Embryonic facial prominence (tissue), 1 donor: ENCODE data around the gene MYO1E.
A peak's percentile ranks its signal among the peaks of the same experiment; 100 is the strongest.
"Not testable (repeated sequence)": the region's sequence is repeated elsewhere in the genome, so short reads cannot be mapped to it uniquely, and the experiment has no call there.

Experiments
- DNase-seq: peaks from one replicate; pipeline ENCODE4 v3.0.0-alpha.2; 2016; ENCODE audit errors: extremely low spot score

Gene MYO1E

GRCh38 chr15:59387196-59387878, 14.7 kb upstream of the MYO1E start:
- DNase-seq = not testable (repeated sequence)

DNA sequence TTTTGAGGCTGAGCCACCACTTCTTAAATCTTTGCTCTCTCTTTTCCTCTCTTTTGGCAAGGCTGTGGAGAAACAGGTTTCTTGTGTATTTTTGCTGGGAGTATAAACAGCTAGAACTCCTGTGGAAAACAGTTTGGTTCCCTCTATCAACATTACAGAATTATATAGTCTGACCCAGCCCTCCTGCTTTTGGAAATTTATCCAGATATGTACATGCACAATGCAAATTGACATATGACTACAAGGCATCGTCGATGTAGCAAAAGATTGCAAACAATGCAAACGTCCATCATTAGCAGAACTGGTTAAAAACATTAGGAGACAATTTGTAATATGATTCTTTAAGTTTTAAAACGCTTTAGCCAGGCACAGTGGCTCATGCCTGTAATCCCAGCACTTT, 12.5 kb upstream of the MYO1E start:
- no peak for DNase-seq

DNA sequence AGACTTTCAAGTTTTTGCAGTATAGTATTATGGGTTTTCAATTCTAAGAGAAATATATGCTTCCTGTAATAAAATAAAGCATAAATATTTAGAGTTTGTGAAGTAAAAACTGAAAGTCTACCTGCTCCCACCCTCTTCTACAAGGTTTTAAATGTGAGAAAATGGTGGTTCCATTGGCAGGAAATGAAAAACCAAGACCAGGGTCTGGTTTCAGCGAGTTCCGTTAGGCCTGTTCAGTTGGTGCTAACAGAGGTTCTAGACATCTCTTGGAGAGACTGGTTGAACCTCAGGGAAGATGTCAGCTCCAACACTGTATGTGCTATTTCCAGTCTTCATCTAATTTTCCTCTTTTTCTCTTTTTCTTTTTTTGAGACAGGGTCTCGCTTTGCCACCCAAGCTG, 11.8 kb upstream of the MYO1E start:
- DNase-seq = no peak

- no peak for DNase-seq
Measured at GRCh38 chr15:59380902-59381610, 8.4 kb upstream of the MYO1E start.

GRCh38 chr15:59379531-59379930, 6.9 kb upstream of the MYO1E start:
- no peak for DNase-seq

- no peak for DNase-seq
Measured at GRCh38 chr15:59378855-59379254, 6.2 kb upstream of the MYO1E start.

DNA sequence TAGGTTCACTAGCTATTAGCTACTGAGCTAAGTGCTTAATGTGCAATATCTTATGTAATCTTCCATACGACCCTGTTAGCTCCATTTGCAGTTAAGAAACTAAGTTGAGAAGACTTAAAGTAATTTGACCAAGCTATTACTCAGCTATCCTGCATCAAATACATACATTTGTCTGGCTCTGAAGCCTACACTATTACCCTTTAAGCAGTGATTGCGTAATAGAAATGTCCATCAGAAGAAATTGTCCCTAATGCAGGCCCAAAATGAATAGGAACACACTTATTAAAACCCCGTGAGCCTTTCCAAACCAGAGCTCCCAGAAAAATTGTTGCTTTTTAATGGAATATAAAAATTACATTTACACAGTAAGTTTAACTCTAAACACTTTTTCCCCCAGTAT, 5.3 kb upstream of the MYO1E start:
- DNase-seq = no peak

DNA sequence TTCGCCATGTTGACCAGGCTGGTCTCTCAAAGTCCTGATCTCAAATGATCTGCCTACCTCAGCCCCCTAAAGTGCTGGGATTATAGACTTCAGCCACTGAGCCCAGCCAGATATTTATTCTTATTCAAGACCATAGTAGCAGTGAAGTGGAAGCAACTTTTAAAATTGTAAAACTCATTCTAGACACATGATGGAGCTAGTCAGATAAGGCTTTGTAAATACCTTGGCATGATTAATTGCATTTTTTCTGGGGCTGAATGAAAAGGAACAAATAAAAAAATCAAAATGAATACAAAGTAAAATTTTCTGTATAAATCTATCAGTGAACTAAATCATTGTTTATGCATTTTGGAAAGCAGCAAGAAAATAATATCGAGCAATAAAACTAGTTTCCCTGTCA, 4.1 kb upstream of the MYO1E start:
- DNase-seq = no peak

DNA sequence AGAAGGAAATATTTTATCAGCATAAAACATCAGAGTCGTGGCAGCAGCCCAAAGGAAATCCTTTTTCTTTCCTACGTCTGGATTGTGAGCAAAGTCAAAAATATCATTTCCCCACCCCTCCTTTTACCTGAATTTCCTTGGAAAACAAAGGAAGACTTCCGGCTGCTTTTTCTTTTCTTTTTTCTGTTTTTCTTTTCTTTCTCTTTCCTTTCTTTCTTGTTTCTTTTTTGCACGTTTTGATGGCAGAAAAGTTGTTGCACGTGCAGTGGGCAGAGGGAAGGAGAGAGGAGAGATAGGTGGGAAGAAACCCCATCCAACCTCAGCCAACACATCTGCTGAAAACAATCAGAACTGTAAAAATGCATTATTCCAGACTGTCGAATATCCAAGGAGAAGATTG, 544 bp upstream of the MYO1E start:
- DNase-seq = no peak

DNA sequence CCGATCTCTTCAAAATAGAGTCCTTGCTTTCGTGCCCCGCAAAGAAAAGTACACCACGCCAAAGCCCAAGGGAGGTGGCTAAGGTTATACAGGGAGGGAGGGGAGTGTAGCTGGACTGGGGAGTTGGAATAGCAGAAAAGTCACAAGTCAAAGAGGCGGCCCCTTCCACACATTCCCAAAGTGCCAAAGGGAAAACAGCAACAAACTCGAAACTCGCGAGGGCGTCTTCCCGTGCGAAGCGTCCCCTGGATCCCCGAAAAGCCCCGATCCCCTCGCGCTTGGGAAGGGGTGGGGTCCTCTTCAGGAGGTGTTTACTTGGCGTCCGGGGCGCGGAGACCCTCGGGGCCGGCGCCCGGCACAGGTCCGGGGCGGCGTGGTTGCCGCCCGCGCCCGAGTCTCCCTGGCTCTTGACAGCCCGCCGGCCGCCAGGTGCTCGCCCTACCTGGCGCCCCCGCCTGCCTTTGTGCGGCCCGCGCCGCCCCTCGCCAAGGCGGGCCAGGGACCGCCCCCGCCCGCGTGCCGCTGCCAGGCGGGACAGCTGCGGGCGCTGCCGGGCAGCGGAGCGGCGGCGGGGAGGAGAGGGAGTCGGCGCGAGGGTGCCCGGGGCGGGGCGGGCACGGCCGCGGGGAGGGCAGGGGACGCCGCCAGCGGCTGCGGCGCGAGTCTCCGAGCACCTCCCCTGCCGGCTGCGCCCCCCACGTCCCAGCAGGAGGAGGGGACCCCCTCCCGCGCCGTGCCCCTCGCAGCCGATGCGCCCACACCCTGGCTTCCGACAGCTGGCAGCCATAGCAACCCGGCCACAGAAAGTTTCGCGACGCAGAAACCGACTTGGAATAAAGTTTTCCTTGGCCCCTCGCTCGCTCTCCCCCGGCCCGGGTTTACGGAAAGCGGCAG, 966 bp downstream of the MYO1E start:
- DNase-seq = peak; percentile 13

DNA sequence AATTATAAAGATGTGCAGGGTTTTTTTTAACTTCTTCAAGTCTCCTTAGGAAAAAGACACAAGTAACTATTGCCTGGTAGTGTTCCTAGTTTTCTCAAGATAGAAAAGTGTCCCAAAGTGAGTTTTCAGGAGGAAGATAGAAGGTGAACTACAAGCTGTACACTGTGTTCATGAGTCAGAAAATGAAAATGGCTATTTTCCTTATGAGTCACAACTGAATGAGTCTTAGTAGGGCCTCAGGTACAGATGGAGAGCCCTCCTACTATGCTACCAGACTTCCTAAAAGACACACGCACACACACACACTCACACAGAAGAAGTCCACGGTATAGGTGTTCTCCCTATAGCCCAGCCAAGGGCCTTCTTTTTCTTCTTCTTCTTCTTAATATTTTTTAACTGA, 3.1 kb downstream of the MYO1E start:
- DNase-seq = no peak

DNA sequence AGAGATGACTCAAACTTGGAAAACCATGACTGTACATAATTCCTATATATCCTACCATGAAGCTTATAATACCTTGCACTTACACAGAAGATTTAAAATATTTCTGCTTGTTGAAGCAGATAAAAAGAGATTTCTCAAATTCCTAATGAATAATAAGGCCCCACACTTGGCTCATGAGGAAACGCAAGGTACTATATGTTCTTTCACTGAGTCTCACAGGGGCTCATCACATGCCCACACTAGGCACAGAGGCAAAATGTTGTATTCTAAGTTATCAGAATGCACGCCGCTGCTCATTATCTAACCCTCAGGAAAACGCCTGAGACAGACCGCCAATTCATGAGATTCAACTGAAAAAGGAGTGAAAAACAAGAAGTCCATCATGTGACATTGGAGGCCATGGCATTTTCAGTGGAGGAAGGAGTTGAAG, 5.6 kb downstream of the MYO1E start:
- DNase-seq = no peak

GRCh38 chr15:59366333-59367021, 6.2 kb downstream of the MYO1E start:
- no peak for DNase-seq

DNA sequence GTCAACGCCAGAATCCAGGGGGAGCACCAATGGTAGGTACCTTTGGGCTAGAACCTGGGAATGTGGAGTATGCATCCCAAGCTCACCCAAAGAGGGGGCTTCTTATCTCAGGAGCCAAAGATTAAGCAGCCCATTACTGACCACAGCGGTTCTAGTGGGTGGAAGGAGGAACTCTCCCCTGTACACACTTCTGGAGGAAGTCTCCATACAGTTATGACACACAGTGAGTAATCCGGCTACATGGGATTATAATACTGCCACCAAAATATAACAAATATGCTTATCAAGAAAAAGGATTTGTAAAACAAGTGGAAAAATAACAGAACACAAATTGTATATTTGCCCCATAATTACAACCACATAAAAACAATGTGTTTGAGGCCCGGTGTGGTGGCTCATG, 8.4 kb downstream of the MYO1E start:
- DNase-seq = no peak

GRCh38 chr15:59362331-59362730, 10.3 kb downstream of the MYO1E start:
- no peak for DNase-seq

DNA sequence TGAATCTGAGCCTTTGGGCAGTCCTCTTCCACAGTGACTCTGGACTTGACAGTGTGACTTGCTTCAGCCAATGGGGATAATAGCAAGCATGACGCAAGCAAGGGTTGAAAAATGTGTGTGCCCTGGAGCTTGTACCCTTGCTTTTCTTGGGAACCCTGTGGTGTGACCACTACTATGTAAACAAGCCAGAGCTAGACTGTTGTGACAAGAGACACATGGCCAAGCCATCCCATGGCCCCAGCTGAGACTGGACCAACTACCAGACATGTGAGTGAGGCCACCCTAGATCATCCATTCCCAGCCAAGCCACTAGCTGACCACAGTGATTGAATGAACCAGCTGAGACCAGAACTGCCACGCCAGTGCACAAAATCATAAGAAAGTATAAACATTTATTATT, 11.8 kb downstream of the MYO1E start:
- no peak for DNase-seq

GRCh38 chr15:59360305-59360704, 12.4 kb downstream of the MYO1E start:
- DNase-seq = no peak

DNA sequence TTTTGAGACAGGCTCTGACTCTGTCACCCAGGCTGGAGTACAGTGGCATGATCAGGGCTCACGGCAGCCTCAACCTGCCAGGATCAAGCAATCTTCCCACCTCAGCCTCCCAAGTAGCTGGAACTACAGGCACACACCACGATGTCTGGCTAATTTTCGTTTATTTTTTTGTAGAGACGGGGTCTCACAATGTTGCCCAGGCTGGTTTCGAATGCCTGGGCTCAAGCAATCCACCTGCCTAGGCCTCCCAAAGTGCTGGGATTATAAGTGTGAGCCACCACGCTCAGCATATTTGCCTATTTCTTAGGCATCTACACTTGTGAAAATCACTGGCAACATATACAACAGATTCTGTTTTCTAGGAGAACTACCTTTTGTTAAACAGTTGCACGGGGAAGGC, 16.9 kb downstream of the MYO1E start:
- no peak for DNase-seq

- DNase-seq = no peak
Measured at GRCh38 chr15:59354417-59355031, 18.1 kb downstream of the MYO1E start.

DNA sequence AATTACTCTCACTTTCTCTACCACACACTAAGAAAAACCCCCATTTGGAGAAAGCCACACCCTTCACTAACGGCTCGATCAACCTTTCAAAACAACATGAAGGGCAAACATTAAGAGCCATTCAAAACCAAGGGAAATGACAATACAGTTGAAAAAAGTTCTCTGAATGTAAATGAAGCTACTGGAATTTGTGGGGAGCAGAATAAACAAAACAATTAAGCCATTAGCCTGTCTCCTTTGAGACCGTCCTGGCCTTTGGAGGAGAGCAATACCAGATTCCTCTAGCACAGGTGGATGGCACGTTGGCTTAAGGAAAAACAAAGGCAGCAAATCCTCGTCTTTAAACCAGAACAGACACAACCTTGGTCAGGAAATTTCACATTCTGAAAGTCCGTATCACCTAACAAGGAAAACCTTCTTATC, 18.7 kb downstream of the MYO1E start:
- no peak for DNase-seq

DNA sequence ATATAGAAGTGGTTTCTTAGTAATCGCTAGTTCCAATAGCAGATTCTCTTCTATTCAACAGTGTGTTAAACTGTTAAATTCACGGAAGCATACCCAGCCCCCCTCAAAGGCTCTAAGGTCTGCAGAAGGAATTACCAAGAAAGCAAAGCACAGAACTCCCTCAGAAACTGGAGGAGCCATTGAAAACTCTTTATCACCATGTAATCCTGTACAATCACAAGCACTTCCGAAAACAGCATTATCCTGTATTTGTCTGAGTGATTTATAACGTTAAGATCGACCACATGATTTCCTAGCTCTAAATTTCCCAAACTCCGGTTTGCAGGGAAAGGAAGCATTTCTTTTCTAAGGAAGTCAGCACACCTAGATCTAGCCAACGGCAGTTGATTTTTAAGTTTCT, 20.0 kb downstream of the MYO1E start:
- DNase-seq = no peak

GRCh38 chr15:59352189-59352588, 20.5 kb downstream of the MYO1E start:
- no peak for DNase-seq
